Muscle layer of colon (tissue), 2 donors: ENCODE data around the gene HIF1AN.
"Not testable (repeated sequence)": the region's sequence is repeated elsewhere in the genome, so short reads cannot be mapped to it uniquely, and the experiment has no call there.

Experiments used
- H3K27ac ChIP-seq: one replicate; pipeline ENCODE4 v1.7.0; 2013; ENCODE audit warnings: low read depth, mild to moderate bottlenecking, low read length, moderate library complexity
- H3K27me3 ChIP-seq, 2 donors: one replicate each; pipeline ENCODE4 v1.7.0; 2013; ENCODE audit warnings: low read length in 2 of 2, mild to moderate bottlenecking in 2 of 2; ENCODE audit not compliant: insufficient read depth in 2 of 2, control insufficient read depth in 1 of 2
- H3K36me3 ChIP-seq: one replicate; pipeline ENCODE4 v1.7.0; 2013; ENCODE audit warnings: mild to moderate bottlenecking, low read length; ENCODE audit not compliant: insufficient read depth
- H3K4me1 ChIP-seq: one replicate; pipeline ENCODE4 v1.7.0; 2013; ENCODE audit warnings: mild to moderate bottlenecking, low read length; ENCODE audit not compliant: insufficient read depth
- H3K4me3 ChIP-seq, 2 donors: one replicate each; pipeline ENCODE4 v1.7.0; 2013; ENCODE audit warnings: low read length in 2 of 2, low read depth in 1 of 2, mild to moderate bottlenecking in 1 of 2, moderate library complexity in 1 of 2
- H3K9ac ChIP-seq: one replicate; pipeline ENCODE4 v1.7.0; 2013; ENCODE audit warnings: low read length
- H3K9me3 ChIP-seq: one replicate; pipeline ENCODE4 v1.7.0; 2013; ENCODE audit warnings: mild to moderate bottlenecking, low read length
- donor health status: abdominal sarcoma.
- donor health status: Adenocarcinoma of cecum.

HIF1AN gene

DNA sequence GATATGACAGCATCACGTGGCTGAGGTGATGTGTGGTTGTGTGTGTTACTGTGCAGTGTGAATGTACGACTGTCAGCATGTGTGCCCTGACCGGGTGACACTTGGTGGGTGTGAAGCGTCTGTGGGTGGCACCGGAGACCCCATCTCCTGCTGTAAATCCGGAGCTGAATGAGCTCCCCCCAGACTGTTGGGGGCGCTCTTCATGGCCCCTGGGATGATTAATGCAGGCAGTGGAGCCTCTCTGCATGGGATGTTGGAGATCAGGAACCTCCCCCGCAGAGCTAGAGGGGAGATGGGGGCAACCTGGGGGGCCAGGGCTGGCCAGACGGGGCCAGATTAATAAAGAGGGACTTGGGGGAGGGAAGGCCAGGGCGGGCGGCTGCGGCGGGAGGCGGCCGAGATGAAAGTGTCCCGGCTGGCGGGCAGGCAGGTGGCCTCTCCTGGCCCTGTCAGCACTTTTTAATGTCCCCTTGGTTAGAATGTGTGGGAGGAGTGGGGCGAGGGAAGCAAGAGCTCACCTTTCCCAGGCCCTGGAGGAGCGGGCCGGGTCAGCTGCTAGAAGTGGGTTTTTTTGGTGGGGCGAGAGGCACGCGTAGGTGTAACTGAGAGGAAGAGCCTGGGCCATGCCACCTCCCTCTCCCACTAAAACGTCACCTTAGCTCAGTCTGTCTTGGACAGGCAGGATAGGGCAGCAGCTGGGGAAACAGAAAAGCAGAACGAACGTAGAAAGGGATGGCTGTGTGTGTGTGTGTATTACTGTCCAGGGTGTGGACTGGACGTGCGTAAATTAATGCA is 34.1 kb downstream of the HIF1AN start:
- Histone ChIP-seq H3K4me1 (no peaks in the 10 kb centered on the region), H3K9me3 (no peaks in the 10 kb centered on the region), H3K36me3 (no peaks in the 10 kb centered on the region), H3K4me3 (no peak overlapping the region), H3K27ac (no peak overlapping the region), H3K27me3 (peaks cover 42 to 54% of the 10 kb centered on the region in 2 donors), H3K9ac (no peak overlapping the region)

DNA sequence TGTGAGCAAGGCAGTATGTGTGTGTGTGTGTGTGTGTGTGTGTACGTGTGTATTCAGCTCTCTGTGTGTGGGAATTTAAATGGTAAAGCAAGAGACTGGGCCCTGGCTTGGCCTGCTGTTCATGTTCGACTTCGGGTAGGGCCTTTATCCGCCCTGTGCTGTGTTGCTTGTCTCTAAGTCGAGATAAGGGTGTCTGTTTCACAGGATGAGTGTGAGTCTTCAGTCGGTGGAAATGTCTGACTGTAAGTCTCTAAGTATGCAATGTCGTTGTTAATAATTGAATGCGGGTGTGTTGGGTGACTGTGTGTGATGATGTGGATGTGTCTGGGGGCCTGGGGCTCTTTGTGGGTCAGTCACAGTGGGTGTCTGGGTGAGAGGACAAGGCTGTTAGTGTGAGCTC is 34.8 kb downstream of the HIF1AN start:
- Histone ChIP-seq H3K27me3 (peaks cover 36 to 48% of the 10 kb centered on the region in 2 donors), H3K9ac (no peak overlapping the region), H3K9me3 (no peaks in the 10 kb centered on the region), H3K27ac (no peak overlapping the region), H3K4me1 (no peaks in the 10 kb centered on the region), H3K4me3 (no peak overlapping the region), H3K36me3 (no peaks in the 10 kb centered on the region)

DNA sequence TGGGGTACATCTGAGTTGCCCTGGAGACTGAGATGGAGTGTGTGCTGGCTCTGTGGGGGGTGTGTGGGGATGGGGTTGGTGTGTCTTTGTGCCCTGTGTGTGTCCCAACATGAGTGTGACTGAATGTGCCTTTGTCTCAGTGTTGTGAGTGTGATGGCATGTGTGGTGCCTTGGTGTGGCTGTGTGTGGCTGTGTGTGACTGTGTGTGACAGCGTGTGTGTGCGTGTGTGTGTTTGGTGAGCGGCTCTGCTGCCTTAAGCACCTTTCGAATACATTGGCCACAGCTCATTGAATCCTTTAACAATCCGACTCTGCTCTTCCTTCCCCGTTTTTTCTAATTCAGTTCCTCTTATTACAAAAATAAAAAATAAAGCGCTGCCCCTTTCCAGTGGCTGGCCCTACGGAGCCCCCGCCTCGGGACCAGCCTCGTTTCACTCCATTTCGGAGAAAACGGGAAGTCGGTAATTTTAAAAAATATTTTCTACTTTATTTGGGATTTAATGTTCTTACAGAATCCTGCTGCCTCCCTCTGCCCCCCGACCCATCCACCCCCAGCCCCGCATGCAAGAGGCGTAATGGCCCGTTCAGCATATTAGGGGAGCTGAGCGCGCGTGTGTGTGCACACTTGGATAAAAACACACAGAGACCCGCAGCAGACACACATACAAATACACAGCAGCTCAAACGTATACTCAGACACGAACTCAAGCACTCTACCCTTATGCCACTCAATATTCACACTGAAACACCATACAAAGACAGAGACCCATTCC is 35.5 kb downstream of the HIF1AN start:
- Histone ChIP-seq H3K27ac (no peak overlapping the region), H3K27me3 (peaks cover 34 to 47% of the 10 kb centered on the region in 2 donors), H3K4me1 (no peaks in the 10 kb centered on the region), H3K36me3 (no peaks in the 10 kb centered on the region), H3K4me3 (no peak overlapping the region), H3K9ac (no peak overlapping the region), H3K9me3 (no peaks in the 10 kb centered on the region)

DNA sequence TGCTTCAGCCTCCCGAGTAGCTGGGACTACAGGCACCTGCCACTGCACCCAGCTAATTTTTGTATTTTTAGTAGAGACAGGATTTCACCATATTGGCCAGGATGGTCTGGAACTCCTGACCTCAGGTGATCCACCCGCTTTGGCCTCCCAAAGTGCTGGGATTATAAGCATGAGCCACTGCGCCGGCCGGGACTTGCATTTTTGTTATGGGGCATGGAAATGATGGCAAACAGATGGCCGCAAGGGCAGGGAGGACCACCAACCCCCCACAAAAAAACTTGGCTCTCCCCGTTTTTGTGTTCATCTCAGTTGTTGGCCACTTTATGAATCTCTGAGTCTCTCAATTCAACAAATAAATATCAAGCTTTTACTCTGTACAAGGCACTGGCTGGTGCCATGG is 39.4 kb downstream of the HIF1AN start:
- H3K4me3 ChIP-seq, H3K9ac ChIP-seq, H3K36me3 ChIP-seq, H3K9me3 ChIP-seq, H3K4me1 ChIP-seq, H3K27ac ChIP-seq: not testable (repeated sequence)
- H3K27me3 ChIP-seq: peaks cover 9 to 18% of the 10 kb centered on the region in 2 donors

DNA sequence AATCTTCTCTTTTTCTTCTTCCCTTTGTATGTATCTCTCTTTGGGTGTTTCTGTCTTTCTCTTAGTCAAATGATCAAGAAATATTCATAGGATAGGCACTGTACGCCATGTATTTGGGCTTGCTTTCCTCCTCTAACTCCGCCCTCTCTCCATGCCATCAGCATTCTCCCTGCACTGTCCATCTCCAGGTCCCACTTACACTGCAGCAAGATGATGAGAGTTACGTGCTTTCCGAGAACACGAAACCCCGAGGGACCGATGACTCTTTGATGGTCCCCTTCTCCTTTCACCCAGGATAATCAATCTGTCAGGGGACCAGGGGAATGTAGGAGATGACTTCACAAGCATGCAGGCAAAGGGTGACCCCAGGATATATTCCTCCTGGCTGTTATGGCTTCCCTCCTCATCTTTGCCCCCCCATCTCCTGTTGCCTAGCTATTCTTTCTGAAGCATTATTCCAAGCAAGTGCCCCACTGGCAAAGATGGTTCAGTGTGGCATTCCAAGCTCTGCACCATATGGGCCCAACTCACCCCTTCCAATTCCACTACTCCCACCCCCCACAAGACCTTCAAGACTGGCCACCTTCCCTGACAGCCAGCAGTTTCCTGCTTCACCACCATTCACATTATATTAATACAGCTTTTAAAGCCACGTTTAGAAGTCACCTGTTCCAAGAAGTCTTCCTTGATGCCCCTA is 40.0 kb downstream of the HIF1AN start:
- Histone ChIP-seq H3K4me3 (no peak overlapping the region), H3K27me3 (peaks cover 4 to 13% of the 10 kb centered on the region in 2 donors), H3K36me3 (no peaks in the 10 kb centered on the region), H3K9ac (no peak overlapping the region), H3K9me3 (no peaks in the 10 kb centered on the region), H3K4me1 (no peaks in the 10 kb centered on the region), H3K27ac (no peak overlapping the region)

DNA sequence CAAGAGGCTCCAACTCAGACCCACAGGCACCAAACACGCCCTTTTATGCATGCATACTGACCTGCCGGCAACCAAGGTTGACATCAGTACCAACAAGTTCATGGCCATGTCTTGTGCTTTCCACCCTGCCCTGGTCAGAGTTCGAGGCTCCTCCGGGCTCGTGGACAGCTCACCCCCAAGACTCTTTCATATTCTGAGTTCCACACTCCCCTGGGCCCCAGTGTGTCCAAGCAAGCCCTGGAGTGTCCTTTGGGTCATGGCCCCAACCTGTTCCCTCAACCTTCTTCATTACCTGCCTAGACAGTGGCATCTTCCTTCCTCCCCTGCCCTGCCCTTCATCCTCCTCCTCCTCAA is 40.5 kb downstream of the HIF1AN start:
- H3K9me3 ChIP-seq: no peaks in the 10 kb centered on the region
- no peak overlapping the region for H3K9ac ChIP-seq
- H3K4me3 ChIP-seq: no peak overlapping the region
- no peaks in the 10 kb centered on the region for H3K36me3 ChIP-seq
- peaks cover 0 to 10% of the 10 kb centered on the region in 2 donors for H3K27me3 ChIP-seq
- H3K4me1 ChIP-seq: no peaks in the 10 kb centered on the region
- H3K27ac ChIP-seq: no peak overlapping the region

DNA sequence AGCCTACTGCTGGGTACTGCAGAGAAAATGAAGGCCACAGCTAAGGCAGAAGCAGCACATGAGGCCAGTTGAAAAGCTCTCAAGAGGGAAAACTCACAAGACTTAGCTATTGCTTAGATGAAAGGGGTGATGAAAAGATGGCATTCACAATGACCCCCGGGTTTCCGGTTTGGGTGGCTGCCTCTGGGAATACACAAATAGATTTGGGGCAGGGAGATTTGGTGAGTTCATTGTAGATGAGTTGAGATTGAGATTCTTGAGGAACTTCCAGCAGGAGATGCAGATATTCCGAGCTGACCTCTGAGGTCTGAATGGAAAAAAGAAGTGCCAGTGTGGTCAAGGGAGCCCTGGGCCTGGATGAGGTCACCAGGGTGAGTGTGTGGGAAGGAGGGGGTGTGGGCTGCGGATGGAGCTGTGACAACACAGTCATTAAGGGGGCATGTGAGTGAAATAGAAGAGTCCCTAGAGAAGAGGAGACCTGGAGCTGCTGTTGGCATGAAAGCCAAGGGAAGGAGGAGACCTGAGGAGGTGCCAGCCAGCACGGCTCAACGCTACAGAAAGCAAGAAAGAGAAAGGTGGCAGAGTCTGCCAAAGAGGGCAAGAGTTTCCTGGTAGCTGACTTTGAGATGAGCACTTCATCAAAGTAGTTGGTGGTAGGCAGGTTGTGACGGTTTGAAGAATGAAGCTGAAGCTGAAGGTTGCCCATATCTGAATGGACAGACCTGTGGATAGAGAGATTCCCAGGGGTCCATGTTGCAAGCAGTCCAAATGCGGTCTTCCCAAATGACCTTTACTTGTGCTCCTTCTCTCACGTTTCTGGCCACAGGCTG is 43.7 kb downstream of the HIF1AN start:
- Histone ChIP-seq H3K4me3 (no peak overlapping the region), H3K9ac (no peak overlapping the region), H3K9me3 (no peaks in the 10 kb centered on the region), H3K27me3 (peaks cover 0 to 5% of the 10 kb centered on the region in 2 donors), H3K4me1 (no peaks in the 10 kb centered on the region), H3K36me3 (no peaks in the 10 kb centered on the region), H3K27ac (no peak overlapping the region)

DNA sequence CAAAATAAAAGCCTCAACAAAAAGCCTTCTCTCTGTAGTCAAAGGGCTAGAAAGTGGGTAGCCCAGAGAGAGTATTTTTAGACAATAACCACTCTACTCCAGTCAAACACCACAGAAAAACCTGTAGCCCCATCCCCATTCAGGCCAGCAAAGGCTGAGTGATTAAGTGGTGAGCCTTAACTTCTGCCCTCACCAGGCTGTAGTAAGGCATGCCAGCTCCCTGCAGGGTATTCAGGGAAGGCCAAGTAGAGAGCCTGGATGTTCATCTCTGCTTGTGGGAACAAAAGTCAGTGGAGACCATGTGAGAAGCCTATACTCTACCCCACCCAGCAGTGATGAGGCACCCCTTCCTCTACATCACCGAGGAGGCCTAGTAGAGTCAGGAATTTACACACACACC is 51.2 kb downstream of the HIF1AN start:
- H3K27ac ChIP-seq: no peak overlapping the region
- no peaks in the 10 kb centered on the region for H3K27me3 ChIP-seq
- H3K9me3 ChIP-seq: no peaks in the 10 kb centered on the region
- H3K4me1 ChIP-seq: no peaks in the 10 kb centered on the region
- H3K4me3 ChIP-seq: no peak overlapping the region
- no peak overlapping the region for H3K9ac ChIP-seq
- H3K36me3 ChIP-seq: no peaks in the 10 kb centered on the region

DNA sequence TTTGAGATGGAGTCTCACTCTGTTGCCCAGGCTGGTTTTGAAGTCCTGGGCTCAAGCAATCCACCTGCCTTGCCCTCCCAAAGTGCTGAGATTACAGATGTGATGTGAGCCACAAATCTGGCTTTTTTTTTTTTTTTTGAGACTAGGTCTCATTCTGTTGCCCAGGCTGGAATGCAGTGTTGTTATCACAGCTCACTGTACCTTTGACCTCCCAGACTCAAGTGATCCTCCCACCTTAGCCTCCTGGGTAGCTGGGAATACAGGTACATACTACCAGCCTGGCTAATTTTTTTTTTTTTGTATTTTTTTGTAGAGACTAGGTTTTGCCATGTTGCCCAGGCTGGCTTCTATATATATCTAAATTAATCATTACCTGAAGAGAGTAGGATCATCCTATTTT is 62.4 kb downstream of the HIF1AN start:
- no peaks in the 10 kb centered on the region for H3K4me1 ChIP-seq
- no peaks in the 10 kb centered on the region for H3K36me3 ChIP-seq
- H3K9ac ChIP-seq: no peak overlapping the region
- H3K4me3 ChIP-seq: no peak overlapping the region
- no peak overlapping the region for H3K27ac ChIP-seq
- no peaks in the 10 kb centered on the region for H3K9me3 ChIP-seq
- H3K27me3 ChIP-seq: no peaks in the 10 kb centered on the region

DNA sequence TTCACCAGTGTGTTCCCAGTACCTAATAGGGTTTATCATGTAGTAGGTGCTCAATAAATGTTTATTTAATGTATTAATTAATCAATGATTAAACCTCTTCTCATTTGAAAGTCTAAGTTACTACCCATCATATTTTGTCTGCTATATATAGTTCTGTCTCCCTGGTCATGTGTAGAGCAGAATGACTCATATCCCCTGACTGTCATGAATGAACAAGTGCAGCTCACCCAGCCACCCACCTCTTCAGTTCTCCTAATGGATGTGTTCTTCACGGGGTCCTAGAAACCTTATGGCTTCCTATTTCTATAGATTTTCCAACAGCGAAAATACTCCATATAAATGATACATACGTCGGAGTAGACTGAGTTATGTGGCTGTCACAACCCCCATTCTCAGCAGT is 64.5 kb downstream of the HIF1AN start:
- Histone ChIP-seq H3K27me3 (peaks cover 0 to 4% of the 10 kb centered on the region in 2 donors), H3K4me1 (no peaks in the 10 kb centered on the region), H3K9me3 (no peaks in the 10 kb centered on the region), H3K4me3 (no peak overlapping the region), H3K27ac (no peak overlapping the region), H3K9ac (no peak overlapping the region), H3K36me3 (no peaks in the 10 kb centered on the region)

DNA sequence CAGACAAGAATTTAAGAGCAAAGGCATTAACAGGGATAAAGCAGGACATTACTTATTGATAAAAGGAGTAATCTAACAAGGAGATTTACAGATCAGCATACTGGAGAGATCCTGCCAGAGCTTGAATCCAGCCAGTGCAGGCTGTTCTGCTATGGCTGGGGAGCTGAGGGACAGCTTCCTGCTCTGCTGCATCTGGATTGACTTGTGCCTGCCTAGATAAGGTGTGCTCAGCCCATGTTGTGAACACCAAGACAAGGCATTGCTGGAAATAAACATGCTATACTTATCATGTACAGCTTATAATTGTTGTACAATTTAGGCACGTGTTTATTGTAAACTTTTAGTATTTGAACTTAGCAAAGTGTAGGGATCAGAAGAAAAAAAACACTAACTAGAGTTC is 71.7 kb downstream of the HIF1AN start:
- H3K36me3 ChIP-seq: no peaks in the 10 kb centered on the region
- H3K27ac ChIP-seq: no peak overlapping the region
- no peaks in the 10 kb centered on the region for H3K4me1 ChIP-seq
- H3K9me3 ChIP-seq: no peaks in the 10 kb centered on the region
- no peak overlapping the region for H3K4me3 ChIP-seq
- peaks cover 0 to 4% of the 10 kb centered on the region in 2 donors for H3K27me3 ChIP-seq
- no peak overlapping the region for H3K9ac ChIP-seq
